ENCODE data around the gene CPZ. TPM values are rescaled to one million over a fixed set of nuclear protein-coding genes. Genes with fewer than 3 reads are reported as not detected.

CPZ gene
- polyA plus RNA-seq, 1 donor (not counting 4 experiments of a cell fraction or from before 2014, with no cell fraction given) = not detected

- H3K27ac ChIP-seq (ENCODE audit: control insufficient read depth, insufficient read depth, low read length) = no peak overlapping the region
- no peaks in the 10 kb centered on the region for H3K79me2 ChIP-seq (ENCODE audit: control insufficient read depth, insufficient read depth, low read length)
- H3K9me3 ChIP-seq (ENCODE audit: control insufficient read depth, low read depth, low read length) = no peaks in the 10 kb centered on the region
- H4K20me1 ChIP-seq (ENCODE audit: control insufficient read depth, extremely low read depth, insufficient read depth, low read length) = no peaks in the 10 kb centered on the region
- H3K9me1 ChIP-seq (ENCODE audit: control insufficient read depth, extremely low read depth, insufficient read depth, low read length) = no peaks in the 10 kb centered on the region
- H3K27me3 ChIP-seq (ENCODE audit: control insufficient read depth, extremely low read depth, insufficient read depth, low read length) = peaks cover 37% of the 10 kb centered on the region
- TF ChIP-seq, protein P1, sequence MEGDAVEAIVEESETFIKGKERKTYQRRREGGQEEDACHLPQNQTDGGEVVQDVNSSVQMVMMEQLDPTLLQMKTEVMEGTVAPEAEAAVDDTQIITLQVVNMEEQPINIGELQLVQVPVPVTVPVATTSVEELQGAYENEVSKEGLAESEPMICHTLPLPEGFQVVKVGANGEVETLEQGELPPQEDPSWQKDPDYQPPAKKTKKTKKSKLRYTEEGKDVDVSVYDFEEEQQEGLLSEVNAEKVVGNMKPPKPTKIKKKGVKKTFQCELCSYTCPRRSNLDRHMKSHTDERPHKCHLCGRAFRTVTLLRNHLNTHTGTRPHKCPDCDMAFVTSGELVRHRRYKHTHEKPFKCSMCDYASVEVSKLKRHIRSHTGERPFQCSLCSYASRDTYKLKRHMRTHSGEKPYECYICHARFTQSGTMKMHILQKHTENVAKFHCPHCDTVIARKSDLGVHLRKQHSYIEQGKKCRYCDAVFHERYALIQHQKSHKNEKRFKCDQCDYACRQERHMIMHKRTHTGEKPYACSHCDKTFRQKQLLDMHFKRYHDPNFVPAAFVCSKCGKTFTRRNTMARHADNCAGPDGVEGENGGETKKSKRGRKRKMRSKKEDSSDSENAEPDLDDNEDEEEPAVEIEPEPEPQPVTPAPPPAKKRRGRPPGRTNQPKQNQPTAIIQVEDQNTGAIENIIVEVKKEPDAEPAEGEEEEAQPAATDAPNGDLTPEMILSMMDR (optimal IDR thresholded peaks at IDR 0.05 in 1 of 3, IDR thresholded peaks at IDR 0.05 in 1 of 3, conservative IDR thresholded peaks at IDR 0.05 in 1 of 3; ENCODE audit: extremely low read depth in 1 of 3, insufficient read depth in 2 of 3, low read length in 3 of 3) = peak in 2 of 3 experiments; percentile 53 to 69
- TF ChIP-seq EZH2 (IDR thresholded peaks at IDR 0.05; ENCODE audit: low read length) = no peak
- no peak overlapping the region for H3K9ac ChIP-seq (ENCODE audit: control insufficient read depth, extremely low read depth, insufficient read depth, low read length)
- no peaks in the 10 kb centered on the region for H3K36me3 ChIP-seq (ENCODE audit: control insufficient read depth in 2 of 2, extremely low read depth in 1 of 2, insufficient read depth in 2 of 2, low read length in 2 of 2)
- H2AFZ ChIP-seq (ENCODE audit: control insufficient read depth, low read length) = no peak overlapping the region
- FAIRE-seq (peak; percentile 48), DNase-seq (ENCODE audit: low read depth, low spot score) (no peak)
- dilution Hi-C loops (cut with MboI; ENCODE audit: extremely low pct_ligation_motif_present, low sequenced_read_pairs) = no loop called here
- no peaks in the 10 kb centered on the region for H3K4me1 ChIP-seq (ENCODE audit: control insufficient read depth, extremely low read depth, insufficient read depth, low read length)
- no peak overlapping the region for H3K4me2 ChIP-seq (ENCODE audit: control insufficient read depth, extremely low read depth, insufficient read depth, low read depth, low read length)
- no peak overlapping the region for H3K4me3 ChIP-seq (ENCODE audit: control insufficient read depth in 2 of 3, extremely low read depth in 1 of 3, insufficient read depth in 2 of 3, low read depth in 1 of 3, low read length in 3 of 3)
These were observed 1.8 kb downstream of the CPZ start for GRCh38 chr4:8594097-8595038.

DNA sequence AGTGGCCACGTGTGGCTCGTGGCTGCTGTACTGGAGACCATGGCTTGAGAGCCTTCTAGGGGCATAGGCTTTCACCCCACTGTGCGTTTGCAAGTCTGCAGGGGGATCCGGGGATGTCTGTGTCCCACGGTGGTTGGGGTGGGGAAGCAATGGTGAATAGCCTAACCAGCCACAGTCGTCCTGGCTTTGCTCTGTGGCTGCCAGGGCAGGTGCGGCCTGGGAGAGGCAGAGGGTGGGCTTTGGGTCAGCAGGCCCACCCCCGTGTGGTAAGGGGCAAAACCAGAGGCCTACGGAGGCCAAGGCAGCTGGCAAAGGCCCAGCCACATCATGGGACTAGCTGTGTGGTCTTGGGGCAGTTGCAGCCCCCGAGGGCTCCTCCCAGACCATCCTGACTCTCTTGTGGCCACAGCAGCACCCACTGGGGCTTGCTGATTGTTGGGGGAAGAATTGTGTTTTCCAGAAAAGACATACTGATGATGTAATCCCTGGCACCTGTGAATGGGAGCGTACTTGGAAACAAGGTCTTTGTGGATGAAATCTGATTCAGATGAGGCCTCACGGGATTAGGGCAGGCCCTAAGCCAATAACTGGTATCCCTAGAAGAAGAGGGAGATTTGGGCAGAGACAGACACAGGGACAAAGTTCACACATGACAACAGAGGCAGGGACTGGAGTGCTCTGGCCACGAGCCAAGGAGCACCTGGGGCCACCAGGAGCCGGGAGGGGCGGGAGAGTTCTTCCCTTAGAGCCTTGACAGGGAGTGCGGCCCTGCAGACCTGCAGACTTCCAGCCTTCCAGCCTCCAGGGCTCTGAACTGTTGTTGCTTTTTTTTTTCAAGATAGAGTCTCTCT, 2.9 kb downstream of the CPZ start:
- no peak for FAIRE-seq
- H3K9me1 ChIP-seq (ENCODE audit: control insufficient read depth, extremely low read depth, insufficient read depth, low read length) = no peaks in the 10 kb centered on the region
- no peak overlapping the region for H3K4me3 ChIP-seq (ENCODE audit: control insufficient read depth in 2 of 3, extremely low read depth in 1 of 3, insufficient read depth in 2 of 3, low read depth in 1 of 3, low read length in 3 of 3)
- no peak for TF ChIP-seq EZH2 (IDR thresholded peaks at IDR 0.05; ENCODE audit: low read length)
- TF ChIP-seq, protein P1 (optimal IDR thresholded peaks at IDR 0.05 in 1 of 3, IDR thresholded peaks at IDR 0.05 in 1 of 3, conservative IDR thresholded peaks at IDR 0.05 in 1 of 3; ENCODE audit: extremely low read depth in 1 of 3, insufficient read depth in 2 of 3, low read length in 3 of 3) = no peak
- H2AFZ ChIP-seq (ENCODE audit: control insufficient read depth, low read length) = no peak overlapping the region
- H3K79me2 ChIP-seq (ENCODE audit: control insufficient read depth, insufficient read depth, low read length) = no peaks in the 10 kb centered on the region
- no peaks in the 10 kb centered on the region for H3K4me1 ChIP-seq (ENCODE audit: control insufficient read depth, extremely low read depth, insufficient read depth, low read length)
- DNase-seq (ENCODE audit: low read depth, low spot score) = no peak
- H3K27ac ChIP-seq (ENCODE audit: control insufficient read depth, insufficient read depth, low read length) = no peak overlapping the region
- no peaks in the 10 kb centered on the region for H3K36me3 ChIP-seq (ENCODE audit: control insufficient read depth in 2 of 2, extremely low read depth in 1 of 2, insufficient read depth in 2 of 2, low read length in 2 of 2)
- no peaks in the 10 kb centered on the region for H4K20me1 ChIP-seq (ENCODE audit: control insufficient read depth, extremely low read depth, insufficient read depth, low read length)
- dilution Hi-C loops (cut with MboI; ENCODE audit: extremely low pct_ligation_motif_present, low sequenced_read_pairs) = no loop called here
- H3K27me3 ChIP-seq (ENCODE audit: control insufficient read depth, extremely low read depth, insufficient read depth, low read length) = peaks cover 37% of the 10 kb centered on the region
- no peak overlapping the region for H3K4me2 ChIP-seq (ENCODE audit: control insufficient read depth, extremely low read depth, insufficient read depth, low read depth, low read length)
- no peaks in the 10 kb centered on the region for H3K9me3 ChIP-seq (ENCODE audit: control insufficient read depth, low read depth, low read length)
- H3K9ac ChIP-seq (ENCODE audit: control insufficient read depth, extremely low read depth, insufficient read depth, low read length) = no peak overlapping the region
